B cell (primary cell): ENCODE measurements around the gene PGS1. TPM values are rescaled to one million over a fixed set of nuclear protein-coding genes. Genes with fewer than 3 reads are reported as not detected.

Source experiments
- ATAC-seq: fragments of 200-7000 bp; cut with Tn5 transposase; one replicate; pipeline ENCODE4 v1.10.0; 2021; ENCODE audit warnings: low read depth, mild to moderate bottlenecking, moderate number of reproducible peaks, moderate library complexity
- CTCF ChIA-PET: fragments of 350-600 bp; sonication (Branson Sonifier 250); formaldehyde crosslinking; loops from one replicate; lab custom pipeline; 2021; ENCODE audit warnings: antibody characterized with exemption, inconsistent platforms; lab: Charles Lee
- POLR2A ChIA-PET: fragments of 350-600 bp; sonication (Branson Sonifier 250); formaldehyde crosslinking; loops from one replicate; lab custom pipeline; 2021; ENCODE audit warnings: antibody characterized with exemption; lab: Charles Lee
- DNase-seq: peaks from one replicate; pipeline ENCODE4 v3.0.0; 2013
- H2AFZ ChIP-seq: 2 replicates; pipeline ENCODE4 v1.6.1; 2012; ENCODE audit warnings: mild to moderate bottlenecking, low read depth, low read length; ENCODE audit not compliant: insufficient read depth, poor library complexity, severe bottlenecking
- H3K27ac ChIP-seq, 2 donors: 1 replicate in 1 of 2; 2 replicates in 1 of 2; pipeline ENCODE4 v1.5.1; 2012 to 2013; ENCODE audit warnings: low read length in 2 of 2, mild to moderate bottlenecking in 2 of 2, moderate library complexity in 1 of 2
- H3K27me3 ChIP-seq, 4 experiments: fragments of 200-600 bp in 1 of 4; sonication (generic) in 1 of 4; replicated peaks in 1 of 4; 1 replicate in 2 of 4; 2 replicates in 2 of 4; pipeline versions ENCODE4 v1.6.1 to v1.7.0; 2013 to 2016; ENCODE audit warnings: low read length in 3 of 4, mild to moderate bottlenecking in 2 of 4, mixed read lengths in 1 of 4, moderate library complexity in 1 of 4; ENCODE audit not compliant: insufficient read depth in 4 of 4, control insufficient read depth in 3 of 4; ENCODE audit errors: control extremely low read depth in 1 of 4
- H3K36me3 ChIP-seq, 2 experiments: replicated peaks in 1 of 2; 1 replicate in 1 of 2; 2 replicates in 1 of 2; pipeline versions ENCODE4 v1.6.1 to v1.7.1; 2013; ENCODE audit warnings: low read length in 1 of 2; ENCODE audit not compliant: insufficient read depth in 2 of 2, control insufficient read depth in 1 of 2; ENCODE audit errors: control extremely low read depth in 1 of 2, extremely low read depth in 1 of 2
- H3K4me1 ChIP-seq, 2 donors: fragments of 200-600 bp in 1 of 2; sonication (generic) in 1 of 2; 1 replicate in 1 of 2; 2 replicates in 1 of 2; pipeline versions ENCODE4 v1.5.1 to v1.6.1; 2013 to 2017; ENCODE audit warnings: low read length in 2 of 2; ENCODE audit not compliant: control insufficient read depth in 2 of 2, insufficient read depth in 2 of 2
- H3K4me2 ChIP-seq: replicated peaks from 2 replicates; pipeline ENCODE3; 2012; ENCODE audit warnings: mild to moderate bottlenecking, low read depth, low read length; ENCODE audit not compliant: poor library complexity, severe bottlenecking
- H3K4me3 ChIP-seq, 5 experiments: fragments of 200-600 bp in 1 of 5; sonication (generic) in 1 of 5; 1 replicate in 3 of 5; 2 replicates in 2 of 5; pipeline versions ENCODE4 v1.5.1 to v1.7.0; 2011 to 2016; ENCODE audit warnings: low read length in 4 of 5, mild to moderate bottlenecking in 4 of 5, low read depth in 2 of 5, control low read depth in 1 of 5, moderate library complexity in 1 of 5; ENCODE audit not compliant: insufficient read depth in 1 of 5; ENCODE audit errors: control extremely low read depth in 1 of 5, extremely low read depth in 1 of 5
- H3K79me2 ChIP-seq: fragments of 200-600 bp; sonication (generic); one replicate; pipeline ENCODE4 v1.6.0; 2016; ENCODE audit warnings: low read length; ENCODE audit not compliant: control insufficient read depth, insufficient read depth
- H3K9ac ChIP-seq: fragments of 200-600 bp; sonication (generic); 2 replicates; pipeline ENCODE4 v1.6.1; 2017; ENCODE audit warnings: mild to moderate bottlenecking, low read length, moderate library complexity
- H3K9me3 ChIP-seq, 3 donors: one replicate each; pipeline versions ENCODE4 v1.6.1 to v1.7.1; 2013; ENCODE audit warnings: low read length in 2 of 3; ENCODE audit not compliant: control insufficient read depth in 2 of 3, insufficient read depth in 1 of 3; ENCODE audit errors: control extremely low read depth in 1 of 3
- H4K20me1 ChIP-seq: 2 replicates; pipeline ENCODE4 v1.6.0; 2012; ENCODE audit warnings: mild to moderate bottlenecking, low read length; ENCODE audit not compliant: insufficient read depth, control insufficient read depth, poor library complexity, severe bottlenecking
- H3K27ac Mint-ChIP-seq: one replicate; pipeline ENCODE4 v1.8.0; 2021; ENCODE audit warnings: mixed read lengths
- H3K27me3 Mint-ChIP-seq: one replicate; pipeline ENCODE4 v1.8.0; 2021; ENCODE audit warnings: mixed read lengths
- H3K4me1 Mint-ChIP-seq: one replicate; pipeline ENCODE4 v1.8.0; 2021; ENCODE audit warnings: mixed read lengths
- H3K4me3 Mint-ChIP-seq: one replicate; pipeline ENCODE4 v1.8.0; 2021; ENCODE audit warnings: mixed read lengths
- H3K9me3 Mint-ChIP-seq: one replicate; pipeline ENCODE4 v1.8.0; 2022; ENCODE audit warnings: mixed read lengths; ENCODE audit not compliant: insufficient read depth
- EZH2 ChIP-seq: IDR thresholded peaks from 2 replicates; pipeline ENCODE4 v1.6.1; 2012; ENCODE audit warnings: borderline replicate concordance, low read depth, mild to moderate bottlenecking, moderate library complexity, low read length; ENCODE audit not compliant: insufficient read depth, poor library complexity, severe bottlenecking
- WGBS: methylation state at CpG from one replicate; pipeline ENCODE4 v1.1.5; 2013; ENCODE audit warnings: missing lambda C conversion rate; ENCODE audit not compliant: insufficient coverage; 5-methylcytosine and 5-hydroxymethylcytosine counted together
- intact Hi-C: fragments of 100-400 bp; cut with micrococcal nuclease; formaldehyde crosslinking; loops from one replicate; pipeline ENCODE4 v1.10.0; 2022
- polyA plus RNA-seq: library from polyadenylated mRNA; depleted of rRNA; stranded (reverse); fragments of >200 nt; gene quantifications from 2 replicates; pipeline ENCODE4 v1.2.3, GENCODE V29; 2012
- total RNA-seq, 2 donors: library from RNA; stranded (reverse); fragments of 120-200 nt in 1 of 2; gene quantifications; 1 replicate in 1 of 2; 2 replicates in 1 of 2; pipeline versions ENCODE4 v1.2.3 to v1.2.4, GENCODE V29; 2013 to 2022
- TF ChIP-seq, protein P1 (sequence below): fragments of 200-600 bp; IDR thresholded peaks from one replicate; pipeline ENCODE4 v1.8.0; 2022; ENCODE audit warnings: antibody characterized with exemption, mild to moderate bottlenecking

The PGS1 gene
- total and polyA plus RNA-seq, 2 donors (not counting 1 experiment from before 2014, with no cell fraction given), result 85.1 to 88.3 TPM

DNA sequence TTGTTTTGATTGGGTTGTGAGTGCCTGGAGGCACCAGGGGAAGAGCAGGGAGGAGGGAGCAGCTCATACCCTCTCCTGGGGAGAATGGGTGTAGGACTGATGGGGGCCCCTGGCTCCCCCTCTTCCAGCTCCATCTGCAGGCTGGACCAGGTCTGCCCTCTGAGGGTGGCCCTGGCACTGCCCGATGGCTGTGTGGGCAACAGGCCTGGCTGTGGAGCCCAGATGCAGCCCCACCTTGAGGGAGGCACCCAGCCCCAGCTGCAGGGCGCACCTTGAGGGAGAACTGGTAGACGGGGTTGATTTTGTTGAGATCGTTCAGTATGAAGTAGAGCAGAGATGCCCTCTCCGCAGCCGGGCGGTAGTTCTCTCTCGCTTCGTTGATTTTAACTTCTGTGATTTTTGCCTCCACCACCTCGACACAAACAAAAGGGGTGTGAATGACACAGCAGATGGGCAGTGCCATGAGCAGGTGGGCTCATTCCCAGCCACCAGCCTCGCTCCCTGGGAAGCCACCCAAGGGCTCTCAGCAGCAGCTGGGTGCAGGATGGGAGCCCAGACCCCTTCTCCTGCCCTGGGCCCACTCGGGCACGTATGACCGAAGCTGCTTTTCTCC, 71.6 kb downstream of the PGS1 start:
- H3K4me1 ChIP-seq, result peaks cover 0 to 3% of the 10 kb centered on the region in 2 donors
- no peak for ATAC-seq
- no peaks in the 10 kb centered on the region for H3K9me3 Mint-ChIP-seq
- ChIA-PET CTCF (no interaction called here), POLR2A (no interaction called here)
- no peak overlapping the region for H3K27ac ChIP-seq
- TF ChIP-seq EZH2, result no peak
- TF ChIP-seq, protein P1, sequence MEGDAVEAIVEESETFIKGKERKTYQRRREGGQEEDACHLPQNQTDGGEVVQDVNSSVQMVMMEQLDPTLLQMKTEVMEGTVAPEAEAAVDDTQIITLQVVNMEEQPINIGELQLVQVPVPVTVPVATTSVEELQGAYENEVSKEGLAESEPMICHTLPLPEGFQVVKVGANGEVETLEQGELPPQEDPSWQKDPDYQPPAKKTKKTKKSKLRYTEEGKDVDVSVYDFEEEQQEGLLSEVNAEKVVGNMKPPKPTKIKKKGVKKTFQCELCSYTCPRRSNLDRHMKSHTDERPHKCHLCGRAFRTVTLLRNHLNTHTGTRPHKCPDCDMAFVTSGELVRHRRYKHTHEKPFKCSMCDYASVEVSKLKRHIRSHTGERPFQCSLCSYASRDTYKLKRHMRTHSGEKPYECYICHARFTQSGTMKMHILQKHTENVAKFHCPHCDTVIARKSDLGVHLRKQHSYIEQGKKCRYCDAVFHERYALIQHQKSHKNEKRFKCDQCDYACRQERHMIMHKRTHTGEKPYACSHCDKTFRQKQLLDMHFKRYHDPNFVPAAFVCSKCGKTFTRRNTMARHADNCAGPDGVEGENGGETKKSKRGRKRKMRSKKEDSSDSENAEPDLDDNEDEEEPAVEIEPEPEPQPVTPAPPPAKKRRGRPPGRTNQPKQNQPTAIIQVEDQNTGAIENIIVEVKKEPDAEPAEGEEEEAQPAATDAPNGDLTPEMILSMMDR, result no peak
- H3K4me3 Mint-ChIP-seq, result no peak overlapping the region
- no peak overlapping the region for H3K9ac ChIP-seq
- H3K4me1 Mint-ChIP-seq, result peaks cover 6% of the 10 kb centered on the region
- intact Hi-C loops, result loop anchor here (10.0 kb wide), 1 partner anchor 395 kb away; the partner anchor contains the start of gene USP36
- H3K27me3 Mint-ChIP-seq, result peaks cover 3% of the 10 kb centered on the region
- no peaks in the 10 kb centered on the region for H3K27me3 ChIP-seq
- no peaks in the 10 kb centered on the region for H4K20me1 ChIP-seq
- H3K4me3 ChIP-seq, result no peak overlapping the region
- H3K9me3 ChIP-seq, result no peaks in the 10 kb centered on the region
- no peak overlapping the region for H3K27ac Mint-ChIP-seq
- no peaks in the 10 kb centered on the region for H3K79me2 ChIP-seq
- no peak overlapping the region for H3K4me2 ChIP-seq
- WGBS, result 83% methylated on average over 12 of the region's 14 CpGs
- no peak overlapping the region for H2AFZ ChIP-seq
- DNase-seq, result no peak
- H3K36me3 ChIP-seq, result no peaks in the 10 kb centered on the region

GRCh38 chr17:78450696-78451345, 72.4 kb downstream of the PGS1 start:
- TF ChIP-seq, protein P1, result no peak
- no peak for TF ChIP-seq EZH2
- peaks cover 6% of the 10 kb centered on the region for H3K4me1 Mint-ChIP-seq
- H3K4me3 Mint-ChIP-seq, result no peak overlapping the region
- ChIA-PET POLR2A (no interaction called here), CTCF (no interaction called here)
- 51% methylated on average over 20 of the region's 20 CpGs for WGBS
- Histone ChIP-seq H3K9ac (no peak overlapping the region), H3K4me1 (peaks cover 0 to 3% of the 10 kb centered on the region in 2 donors), H3K9me3 (no peaks in the 10 kb centered on the region), H2AFZ (no peak overlapping the region), H3K27ac (no peak overlapping the region), H3K36me3 (no peaks in the 10 kb centered on the region), H3K79me2 (no peaks in the 10 kb centered on the region), H3K4me2 (no peak overlapping the region), H3K4me3 (no peak overlapping the region), H3K27me3 (no peaks in the 10 kb centered on the region), H4K20me1 (no peaks in the 10 kb centered on the region)
- H3K9me3 Mint-ChIP-seq, result no peaks in the 10 kb centered on the region
- ATAC-seq (no peak), DNase-seq (no peak)
- intact Hi-C loops, result no loop called here
- H3K27me3 Mint-ChIP-seq, result peaks cover 3% of the 10 kb centered on the region
- H3K27ac Mint-ChIP-seq, result no peak overlapping the region
